Measurements from ENCODE around the gene ADGRE1. TPM values are rescaled to one million over a fixed set of nuclear protein-coding genes. Genes with fewer than 3 reads are reported as not detected.

The ADGRE1 gene
- total RNA-seq, 1 experiment from 2014 or later, result not detected

GRCh38 chr19:6875218-6875617 lies 12.2 kb upstream of the ADGRE1 start:
- DNase-seq (ENCODE audit: low spot score), result no peak
- in situ Hi-C loops (cut with HindIII; ENCODE audit: low sequenced_read_pairs), result no loop called here

GRCh38 chr19:6876748-6877147 lies 10.6 kb upstream of the ADGRE1 start:
- DNase-seq (ENCODE audit: low spot score), result no peak
- in situ Hi-C loops (cut with HindIII; ENCODE audit: low sequenced_read_pairs), result no loop called here

- DNase-seq (ENCODE audit: low spot score), result no peak
- in situ Hi-C loops (cut with HindIII; ENCODE audit: low sequenced_read_pairs), result no loop called here
Observed at GRCh38 chr19:6877766-6878165, 9.6 kb upstream of the ADGRE1 start.

GRCh38 chr19:6886277-6886897 lies 992 bp upstream of the ADGRE1 start:
- no peak for DNase-seq (ENCODE audit: low spot score)
- in situ Hi-C loops (cut with HindIII; ENCODE audit: low sequenced_read_pairs), result no loop called here

- in situ Hi-C loops (cut with HindIII; ENCODE audit: low sequenced_read_pairs), result no loop called here
Observed at GRCh38 chr19:6888967-6889366, 1.6 kb downstream of the ADGRE1 start.

GRCh38 chr19:6890401-6890913 lies 3.1 kb downstream of the ADGRE1 start:
- in situ Hi-C loops (cut with HindIII; ENCODE audit: low sequenced_read_pairs), result no loop called here
- DNase-seq (ENCODE audit: low spot score), result no peak

More at GRCh38 chr19:6888967-6889366, 1.6 kb downstream of the ADGRE1 start:
- no peak for DNase-seq (ENCODE audit: low spot score)

- no peak for DNase-seq (ENCODE audit: low spot score)
- in situ Hi-C loops (cut with HindIII; ENCODE audit: low sequenced_read_pairs), result no loop called here
Observed at GRCh38 chr19:6890938-6891337, 3.6 kb downstream of the ADGRE1 start.

- no peak for DNase-seq (ENCODE audit: low spot score)
- in situ Hi-C loops (cut with HindIII; ENCODE audit: low sequenced_read_pairs), result no loop called here
Observed at GRCh38 chr19:6891761-6892385, 4.5 kb downstream of the ADGRE1 start.

- DNase-seq (ENCODE audit: low spot score), result no peak
Observed at GRCh38 chr19:6894313-6894712, 6.9 kb downstream of the ADGRE1 start.

GRCh38 chr19:6903446-6903845 lies 16.1 kb downstream of the ADGRE1 start:
- in situ Hi-C loops (cut with HindIII; ENCODE audit: low sequenced_read_pairs), result no loop called here
- no peak for DNase-seq (ENCODE audit: low spot score)

More at GRCh38 chr19:6894313-6894712, 6.9 kb downstream of the ADGRE1 start:
- in situ Hi-C loops (cut with HindIII; ENCODE audit: low sequenced_read_pairs), result no loop called here

- in situ Hi-C loops (cut with HindIII; ENCODE audit: low sequenced_read_pairs), result no loop called here
- DNase-seq (ENCODE audit: low spot score), result no peak
Observed at GRCh38 chr19:6906559-6907060, 19.2 kb downstream of the ADGRE1 start.

GRCh38 chr19:6911523-6911922 lies 24.1 kb downstream of the ADGRE1 start:
- in situ Hi-C loops (cut with HindIII; ENCODE audit: low sequenced_read_pairs), result no loop called here
- DNase-seq (ENCODE audit: low spot score), result no peak

- DNase-seq (ENCODE audit: low spot score), result no peak
- in situ Hi-C loops (cut with HindIII; ENCODE audit: low sequenced_read_pairs), result no loop called here
Observed at GRCh38 chr19:6914321-6914720, 26.9 kb downstream of the ADGRE1 start.

- no peak for DNase-seq (ENCODE audit: low spot score)
- in situ Hi-C loops (cut with HindIII; ENCODE audit: low sequenced_read_pairs), result no loop called here
Observed at GRCh38 chr19:6916952-6917351, 29.6 kb downstream of the ADGRE1 start.

- in situ Hi-C loops (cut with HindIII; ENCODE audit: low sequenced_read_pairs), result no loop called here
- DNase-seq (ENCODE audit: low spot score), result no peak
Observed at GRCh38 chr19:6925386-6925785, 38.0 kb downstream of the ADGRE1 start.

- DNase-seq (ENCODE audit: low spot score), result no peak
- in situ Hi-C loops (cut with HindIII; ENCODE audit: low sequenced_read_pairs), result no loop called here
Observed at GRCh38 chr19:6925801-6926751, 38.7 kb downstream of the ADGRE1 start.

GRCh38 chr19:6930190-6930589 lies 42.8 kb downstream of the ADGRE1 start:
- no peak for DNase-seq (ENCODE audit: low spot score)
- in situ Hi-C loops (cut with HindIII; ENCODE audit: low sequenced_read_pairs), result no loop called here

GRCh38 chr19:6935069-6935468 lies 47.7 kb downstream of the ADGRE1 start:
- in situ Hi-C loops (cut with HindIII; ENCODE audit: low sequenced_read_pairs), result no loop called here

GRCh38 chr19:6935618-6936017 lies 48.2 kb downstream of the ADGRE1 start:
- no peak for DNase-seq (ENCODE audit: low spot score)
- in situ Hi-C loops (cut with HindIII; ENCODE audit: low sequenced_read_pairs), result no loop called here

More at GRCh38 chr19:6935069-6935468, 47.7 kb downstream of the ADGRE1 start:
- no peak for DNase-seq (ENCODE audit: low spot score)

GRCh38 chr19:6945733-6946132 lies 58.4 kb downstream of the ADGRE1 start:
- in situ Hi-C loops (cut with HindIII; ENCODE audit: low sequenced_read_pairs), result no loop called here

More at GRCh38 chr19:6945733-6946132, 58.4 kb downstream of the ADGRE1 start:
- no peak for DNase-seq (ENCODE audit: low spot score)
